Retinal pigment epithelial cell (primary cell): Measurements from ENCODE around the gene EEF1AKMT1.

Source experiments
- DNase-seq: peaks from one replicate; pipeline ENCODE4 v3.0.0-alpha.2; 2010; ENCODE audit warnings: low read depth
- H3K4me3 ChIP-seq: 2 replicates; pipeline ENCODE4 v1.5.1; 2011; ENCODE audit warnings: mild to moderate bottlenecking, low read length, control low read depth, moderate library complexity
- CTCF ChIP-seq: conservative IDR thresholded peaks from 2 replicates; pipeline ENCODE4 v1.5.1; 2011; ENCODE audit warnings: low read depth, low read length, control low read depth, inconsistent platforms

EEF1AKMT1 gene

GRCh38 chr13:20700288-20700687 lies 73.5 kb downstream of the EEF1AKMT1 start:
- DNase-seq, result peak; percentile 12
- TF ChIP-seq CTCF, result no peak

GRCh38 chr13:20699715-20700114 lies 74.0 kb downstream of the EEF1AKMT1 start:
- H3K4me3 ChIP-seq, result no peak overlapping the region
- DNase-seq, result no peak
- TF ChIP-seq CTCF, result no peak

More at GRCh38 chr13:20700288-20700687, 73.5 kb downstream of the EEF1AKMT1 start:
- no peak overlapping the region for H3K4me3 ChIP-seq

- no peak for DNase-seq
- TF ChIP-seq CTCF, result no peak
- no peak overlapping the region for H3K4me3 ChIP-seq
Observed at GRCh38 chr13:20696073-20696472, 77.7 kb downstream of the EEF1AKMT1 start.

GRCh38 chr13:20691616-20692015 lies 82.1 kb downstream of the EEF1AKMT1 start:
- TF ChIP-seq CTCF, result no peak
- H3K4me3 ChIP-seq, result no peak overlapping the region

DNA sequence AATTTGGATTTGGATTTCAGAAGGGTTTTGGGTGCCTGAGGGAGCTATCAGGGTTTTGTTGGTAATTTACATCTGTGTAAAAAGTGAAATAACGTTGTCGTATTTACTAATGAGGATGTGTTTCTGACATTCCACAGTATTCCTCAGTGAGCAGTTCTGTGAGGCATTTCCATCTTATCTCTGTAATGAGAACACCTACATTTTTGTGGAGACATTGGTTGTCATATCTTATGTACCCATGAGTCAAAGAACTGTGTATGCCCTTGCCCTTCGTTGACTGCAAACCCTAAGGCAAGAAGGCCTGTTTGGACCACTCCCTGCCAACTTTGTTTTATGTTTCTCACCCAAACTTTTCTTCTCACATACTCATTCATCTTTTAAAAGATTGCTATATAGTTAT lies 84.5 kb downstream of the EEF1AKMT1 start:
- H3K4me3 ChIP-seq, result no peak overlapping the region
- DNase-seq, result no peak
- no peak for TF ChIP-seq CTCF

More at GRCh38 chr13:20691616-20692015, 82.1 kb downstream of the EEF1AKMT1 start:
- DNase-seq, result peak; percentile 16

GRCh38 chr13:20686863-20687579 lies 86.7 kb downstream of the EEF1AKMT1 start:
- H3K4me3 ChIP-seq, result no peak overlapping the region
- DNase-seq, result no peak
- TF ChIP-seq CTCF, result no peak

- DNase-seq, result no peak
- no peak for TF ChIP-seq CTCF
- H3K4me3 ChIP-seq, result no peak overlapping the region
Observed at GRCh38 chr13:20686167-20686566, 87.6 kb downstream of the EEF1AKMT1 start.
